IMR-90 (cell line): ENCODE results near the gene REV3L. TPM values are rescaled to one million over a fixed set of nuclear protein-coding genes. Genes with fewer than 3 reads are reported as not detected.
"Not testable (repeated sequence)": the region's sequence is repeated elsewhere in the genome, so short reads cannot be mapped to it uniquely, and the experiment has no call there.

Experiments used
- ATAC-seq: fragments of 200-7000 bp; cut with Tn5 transposase; 2 replicates; pipeline ENCODE4 v1.9.1; 2020; ENCODE audit warnings: low read depth, mild to moderate bottlenecking, moderate library complexity
- BruUV-seq: library from RNA; stranded (reverse); fragments of 400-500 nt; replicated peaks from 2 replicates; lab custom pipeline; 2021; lab: Mats Ljungman, UMichigan
- CTCF ChIA-PET: fragments of 300-600 bp; formaldehyde crosslinking; extraction: SDS; loops from one replicate; lab custom pipeline; 2021; ENCODE audit warnings: antibody characterized with exemption; lab: Yijun Ruan, JAX
- POLR2A ChIA-PET: fragments of 300-600 bp; sonication (Branson Sonifier 250); formaldehyde crosslinking; loops from one replicate; lab custom pipeline; 2022; ENCODE audit warnings: antibody characterized with exemption; ENCODE audit not compliant: unreplicated experiment; lab: Charles Lee
- DNase-seq: peaks from one replicate; pipeline ENCODE4 v3.0.0; 2013
- H2AFZ ChIP-seq: replicated peaks from 2 replicates; pipeline ENCODE3; 2013; ENCODE audit warnings: low read length, mild to moderate bottlenecking; ENCODE audit not compliant: poor library complexity
- H2AK5ac ChIP-seq: 2 replicates; pipeline ENCODE4 v1.6.1; 2013; ENCODE audit warnings: low read depth, low read length, inconsistent platforms
- H2AK9ac ChIP-seq: replicated peaks from 2 replicates; pipeline ENCODE3; 2013; ENCODE audit warnings: mild to moderate bottlenecking, low read depth, low read length, moderate library complexity; ENCODE audit not compliant: poor library complexity
- H2BK120ac ChIP-seq: 2 replicates; pipeline ENCODE4 v1.6.1; 2013; ENCODE audit warnings: low read depth, low read length, inconsistent platforms
- H2BK15ac ChIP-seq: 3 replicates; pipeline ENCODE4 v1.6.1; 2013; ENCODE audit warnings: low read depth, low read length, inconsistent platforms
- H2BK20ac ChIP-seq: 2 replicates; pipeline ENCODE4 v1.6.1; 2013; ENCODE audit warnings: low read depth, mild to moderate bottlenecking, inconsistent platforms, low read length, moderate library complexity
- H2BK5ac ChIP-seq: 2 replicates; pipeline ENCODE4 v1.6.1; 2013; ENCODE audit warnings: mild to moderate bottlenecking, low read depth, low read length, inconsistent platforms; ENCODE audit not compliant: poor library complexity, severe bottlenecking
- H3K14ac ChIP-seq: replicated peaks from 2 replicates; pipeline ENCODE4 v1.6.1; 2013; ENCODE audit warnings: low read depth, low read length, inconsistent platforms
- H3K18ac ChIP-seq: 2 replicates; pipeline ENCODE4 v1.6.1; 2013; ENCODE audit warnings: low read depth, low read length, control low read depth
- H3K23ac ChIP-seq: 2 replicates; pipeline ENCODE4 v1.6.1; 2013; ENCODE audit warnings: low read depth, low read length, inconsistent platforms
- H3K27ac ChIP-seq: 2 replicates; pipeline ENCODE4 v1.5.1; 2013; ENCODE audit warnings: mild to moderate bottlenecking, control low read depth, low read length; ENCODE audit not compliant: insufficient read depth
- H3K27me3 ChIP-seq: 2 replicates; pipeline ENCODE4 v1.6.1; 2013; ENCODE audit warnings: low read length; ENCODE audit not compliant: control insufficient read depth, insufficient read depth
- H3K36me3 ChIP-seq: 2 replicates; pipeline ENCODE4 v1.6.1; 2013; ENCODE audit warnings: low read length, mixed read lengths; ENCODE audit not compliant: control insufficient read depth, insufficient read depth
- H3K4ac ChIP-seq: 2 replicates; pipeline ENCODE4 v1.6.1; 2013; ENCODE audit warnings: low read depth, low read length, inconsistent platforms
- H3K4me1 ChIP-seq: 2 replicates; pipeline ENCODE4 v1.6.1; 2013; ENCODE audit warnings: low read length, mixed read lengths; ENCODE audit not compliant: control insufficient read depth, insufficient read depth
- H3K4me2 ChIP-seq: 2 replicates; pipeline ENCODE4 v1.6.1; 2013; ENCODE audit warnings: low read depth, mild to moderate bottlenecking, control low read depth, low read length, moderate library complexity
- H3K4me3 ChIP-seq: 2 replicates; pipeline ENCODE4 v1.5.1; 2013; ENCODE audit warnings: low read depth, mild to moderate bottlenecking, control low read depth, low read length, moderate library complexity; ENCODE audit not compliant: insufficient read depth
- H3K56ac ChIP-seq: 2 replicates; pipeline ENCODE4 v1.6.1; 2013; ENCODE audit warnings: low read length, inconsistent platforms; ENCODE audit not compliant: insufficient read depth; ENCODE audit errors: extremely low read depth
- H3K79me1 ChIP-seq, 2 experiments: 2 replicates each; pipeline ENCODE4 v1.6.1; 2013; ENCODE audit warnings: low read length in 2 of 2, inconsistent platforms in 1 of 2, low read depth in 1 of 2
- H3K9ac ChIP-seq: 2 replicates; pipeline ENCODE4 v1.6.1; 2013; ENCODE audit warnings: low read depth, low read length, control low read depth
- H3K9me1 ChIP-seq: 2 replicates; pipeline ENCODE4 v1.6.1; 2013; ENCODE audit warnings: low read length, inconsistent platforms; ENCODE audit not compliant: insufficient read depth
- H3K9me3 ChIP-seq: 2 replicates; pipeline ENCODE4 v1.6.1; 2013; ENCODE audit warnings: low read length; ENCODE audit not compliant: control insufficient read depth, insufficient read depth
- H4K20me1 ChIP-seq: 2 replicates; pipeline ENCODE4 v1.6.1; 2013; ENCODE audit warnings: low read length, inconsistent platforms; ENCODE audit not compliant: insufficient read depth
- H4K5ac ChIP-seq: 2 replicates; pipeline ENCODE4 v1.6.1; 2013; ENCODE audit warnings: mild to moderate bottlenecking, low read depth, low read length, control low read depth
- H4K8ac ChIP-seq, 2 experiments: 2 replicates each; pipeline ENCODE4 v1.6.1; 2013; ENCODE audit warnings: low read depth in 2 of 2, low read length in 2 of 2, control low read depth in 1 of 2, inconsistent platforms in 1 of 2
- H4K91ac ChIP-seq: 2 replicates; pipeline ENCODE4 v1.6.1; 2013; ENCODE audit warnings: low read depth, low read length, inconsistent platforms; ENCODE audit not compliant: insufficient read depth
- WGBS, 2 experiments: methylation state at CpG; one replicate each; pipeline versions ENCODE4 v1.1.5 to v1.1.7; 2013; ENCODE audit warnings: missing lambda C conversion rate in 2 of 2; ENCODE audit not compliant: insufficient read length in 1 of 2; ENCODE audit errors: extremely low coverage in 2 of 2; 5-methylcytosine and 5-hydroxymethylcytosine counted together
- dilution Hi-C: fragments of 300-500 bp; cut with HindIII; formaldehyde crosslinking; loops from one replicate; pipeline ENCODE4 v1.14.3; 2018; ENCODE audit warnings: low sequenced_read_pairs; ENCODE audit not compliant: unreplicated experiment
- in situ Hi-C: fragments of 300-500 bp; cut with MboI; formaldehyde crosslinking; loops from 3 replicates; pipeline ENCODE4 v1.14.3; 2019; ENCODE audit warnings: low sequenced_read_pairs, inconsistent platforms, mixed read lengths
- intact Hi-C: fragments of 100-400 bp; cut with micrococcal nuclease; formaldehyde crosslinking; loops from 2 replicates; pipeline ENCODE4 v1.10.0; 2022
- polyA plus RNA-seq, 3 experiments: library from polyadenylated mRNA; depleted of rRNA; stranded (reverse); fragments of >200 nt; gene quantifications; 2 replicates each; pipeline ENCODE4 v1.2.3, GENCODE V29; 2012; ENCODE audit warnings: low replicate concordance in 1 of 3
- total RNA-seq: library from RNA; depleted of rRNA; stranded (reverse); fragments of >200 nt; gene quantifications from 2 replicates; pipeline ENCODE4 v1.2.3, GENCODE V29; 2012

The REV3L gene
- total and polyA plus RNA-seq, 2 of the 4 experiments (the other 2 are of a cell fraction) = 7.4 to 15.4 TPM

GRCh38 chr6:111307950-111308349, 175.1 kb downstream of the REV3L start:
- H3K9ac ChIP-seq, BruUV-seq, H2AK9ac ChIP-seq, H2BK20ac ChIP-seq, H3K27me3 ChIP-seq, H4K5ac ChIP-seq, H3K18ac ChIP-seq, DNase-seq, H4K20me1 ChIP-seq, H4K8ac ChIP-seq, POLR2A ChIA-PET, H3K23ac ChIP-seq, H2AFZ ChIP-seq, H3K14ac ChIP-seq, in situ Hi-C loops, CTCF ChIA-PET, ATAC-seq, H2BK15ac ChIP-seq, H2AK5ac ChIP-seq, H2BK120ac ChIP-seq, H3K4me2 ChIP-seq, H3K4me3 ChIP-seq, H3K56ac ChIP-seq, H3K4me1 ChIP-seq, H3K79me1 ChIP-seq, H3K9me3 ChIP-seq, H3K27ac ChIP-seq, intact Hi-C loops, dilution Hi-C loops, H4K91ac ChIP-seq, H3K9me1 ChIP-seq, H2BK5ac ChIP-seq, H3K4ac ChIP-seq: not testable (repeated sequence)
- WGBS, 2 experiments = no CpG with 5 or more reads among the region's 4 CpGs
- H3K36me3 ChIP-seq = peaks cover 40% of the 10 kb centered on the region
